A549 (cell line): ENCODE results near the gene PLEKHH2.
"Not testable (repeated sequence)": the region's sequence is repeated elsewhere in the genome, so short reads cannot be mapped to it uniquely, and the experiment has no call there.

Source experiments
- CTCF ChIP-seq: fragments of >200 bp; sonication (Bioruptor Twin); formaldehyde crosslinking; IDR thresholded peaks from 3 replicates; pipeline ENCODE4 v1.5.1; 2016
- HMGXB4 ChIP-seq: fragments of 250-450 bp; sonication (Bioruptor Pico); IDR thresholded peaks from 2 replicates; pipeline ENCODE4 v1.5.0; 2021; ENCODE audit warnings: mild to moderate bottlenecking, moderate library complexity, borderline replicate concordance
- MAZ ChIP-seq: fragments of 150-350 bp; IDR thresholded peaks from 2 replicates; pipeline ENCODE4 v1.6.1; 2014; ENCODE audit warnings: antibody characterized with exemption, low read depth, low read length, borderline replicate concordance
- POLR2A ChIP-seq: IDR thresholded peaks from 2 replicates; pipeline ENCODE4 v1.6.1; 2012; ENCODE audit warnings: mild to moderate bottlenecking, low read length
- RAD21 ChIP-seq, 2 experiments: fragments of >200 bp in 1 of 2; sonication (Bioruptor Twin) in 1 of 2; formaldehyde crosslinking in 1 of 2; IDR thresholded peaks in 1 of 2; conservative IDR thresholded peaks in 1 of 2; 2 replicates in 1 of 2; 3 replicates in 1 of 2; pipeline ENCODE4 v1.6.1; 2012 to 2018; ENCODE audit warnings: inconsistent platforms in 1 of 2

GRCh38 chr2:43726961-43727633 lies 90.0 kb downstream of the PLEKHH2 start:
- TF ChIP-seq MAZ; HMGXB4 (CRISPR knock-in tag); POLR2A; CTCF; RAD21 (conservative IDR thresholded peaks at IDR 0.05 in 1 of 2, IDR thresholded peaks at IDR 0.05 in 1 of 2): not testable (repeated sequence)
